ACHN (cell line): ENCODE data around the gene TSSK2.
"Not testable (repeated sequence)": the region's sequence is repeated elsewhere in the genome, so short reads cannot be mapped to it uniquely, and the experiment has no call there.

ENCODE experiments used
- DNase-seq: peaks from one replicate; pipeline ENCODE4 v3.0.0-alpha.2; 2015
- in situ Hi-C: cut with HindIII; loops from 2 replicates; pipeline ENCODE4 v1.10.0; 2017; ENCODE audit warnings: low sequenced_read_pairs, low pct_ligation_motif_present, low pct_unique_long_range_greater_than_20kb

The TSSK2 gene

DNA sequence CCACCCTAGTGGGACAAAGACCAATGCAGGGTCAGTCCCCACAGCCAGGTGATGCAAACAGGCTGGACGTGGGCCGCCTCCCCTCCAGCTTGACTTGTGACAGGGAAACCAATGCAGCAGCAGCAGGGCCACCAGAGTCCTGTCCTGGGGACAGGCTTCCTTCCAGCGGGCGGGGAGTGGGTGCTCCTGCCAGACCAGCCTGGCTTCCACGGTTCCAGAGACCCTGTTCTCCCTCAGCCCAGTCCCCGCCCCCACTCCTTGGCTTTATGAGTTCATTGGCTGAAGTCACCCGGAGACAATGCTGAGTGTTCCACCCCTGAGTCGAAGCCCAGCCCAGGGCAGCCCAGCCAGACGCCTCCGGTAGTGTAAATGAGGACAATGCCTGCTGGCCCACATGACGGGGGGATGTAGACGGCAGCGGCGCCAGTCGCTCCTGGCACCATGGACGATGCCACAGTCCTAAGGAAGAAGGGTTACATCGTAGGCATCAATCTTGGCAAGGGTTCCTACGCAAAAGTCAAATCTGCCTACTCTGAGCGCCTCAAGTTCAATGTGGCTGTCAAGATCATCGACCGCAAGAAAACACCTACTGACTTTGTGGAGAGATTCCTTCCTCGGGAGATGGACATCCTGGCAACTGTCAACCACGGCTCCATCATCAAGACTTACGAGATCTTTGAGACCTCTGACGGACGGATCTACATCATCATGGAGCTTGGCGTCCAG lies at the start of gene TSSK2:
Gene TSSK2 (plus strand): TSS at position 350 of the 726 bp plus-strand sequence. CDS start 92 bp downstream, at position 442.
- DNase-seq = no peak
- in situ Hi-C loops = no loop called here

- no peak for DNase-seq
- in situ Hi-C loops = no loop called here
Measured at GRCh38 chr22:19081351-19081750, 49.8 kb upstream of the TSSK2 start.

DNA sequence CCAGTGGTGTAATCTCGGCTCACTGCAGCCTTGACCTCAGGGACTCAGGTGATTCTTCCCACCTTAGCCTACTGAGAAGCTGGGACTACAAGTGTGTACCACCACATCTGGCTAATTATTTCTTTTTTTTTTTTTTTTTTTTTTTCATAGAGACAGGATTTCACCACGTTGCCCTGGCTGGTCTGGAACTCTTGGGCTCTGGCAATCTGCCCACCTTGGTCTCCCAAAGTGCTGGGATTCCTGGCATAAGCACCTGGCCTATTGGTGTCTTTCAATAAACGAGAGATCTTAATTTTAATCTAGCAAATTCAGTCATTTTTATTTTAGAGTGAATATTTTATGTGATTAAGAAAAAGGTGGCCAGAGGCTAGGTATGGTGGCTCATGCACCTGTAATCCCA lies 49.0 kb upstream of the TSSK2 start:
- in situ Hi-C loops = no loop called here
- no peak for DNase-seq

DNA sequence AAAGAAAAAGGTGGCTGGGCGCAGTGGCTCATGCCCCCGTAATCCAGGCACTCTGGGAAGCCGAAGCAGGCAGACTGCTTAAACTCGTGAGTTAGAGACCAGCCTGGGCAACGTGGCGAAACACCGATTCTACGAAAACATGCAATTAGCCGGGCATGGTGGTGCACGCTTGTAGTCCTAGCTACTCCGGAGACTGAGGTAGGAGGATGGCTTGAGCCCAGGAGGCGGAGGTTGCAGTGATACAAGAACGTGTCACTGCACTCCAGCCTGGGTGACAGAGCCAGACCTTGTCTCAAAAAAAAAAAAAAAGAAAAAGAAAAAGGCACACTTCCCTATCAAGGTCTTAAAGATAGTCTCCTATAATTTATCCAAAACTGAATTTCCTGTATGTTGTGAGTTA lies 48.3 kb upstream of the TSSK2 start:
- in situ Hi-C loops = no loop called here

DNA sequence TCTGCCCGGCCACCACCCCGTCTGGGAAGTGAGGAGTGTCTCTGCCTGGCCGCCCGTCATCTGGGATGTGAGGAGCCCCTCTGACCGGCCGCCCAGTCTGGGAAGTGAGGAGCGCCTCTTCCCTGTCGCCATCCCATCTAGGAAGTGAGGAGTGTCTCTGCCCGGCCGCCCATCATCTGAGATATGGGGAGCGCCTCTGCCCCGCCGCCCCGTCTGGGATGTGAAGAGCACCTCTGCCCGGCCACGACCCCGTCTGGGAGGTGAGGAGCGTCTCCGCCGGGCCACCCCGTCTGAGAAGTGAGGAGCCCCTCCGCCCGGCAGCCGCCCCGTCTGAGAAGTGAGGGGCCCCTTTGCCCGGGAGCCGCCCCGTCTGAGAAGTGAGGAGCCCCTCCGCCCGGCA lies 47.0 kb upstream of the TSSK2 start:
- in situ Hi-C loops, DNase-seq: not testable (repeated sequence)

More for the DNA sequence above, 48.3 kb upstream of the TSSK2 start:
- no peak for DNase-seq

DNA sequence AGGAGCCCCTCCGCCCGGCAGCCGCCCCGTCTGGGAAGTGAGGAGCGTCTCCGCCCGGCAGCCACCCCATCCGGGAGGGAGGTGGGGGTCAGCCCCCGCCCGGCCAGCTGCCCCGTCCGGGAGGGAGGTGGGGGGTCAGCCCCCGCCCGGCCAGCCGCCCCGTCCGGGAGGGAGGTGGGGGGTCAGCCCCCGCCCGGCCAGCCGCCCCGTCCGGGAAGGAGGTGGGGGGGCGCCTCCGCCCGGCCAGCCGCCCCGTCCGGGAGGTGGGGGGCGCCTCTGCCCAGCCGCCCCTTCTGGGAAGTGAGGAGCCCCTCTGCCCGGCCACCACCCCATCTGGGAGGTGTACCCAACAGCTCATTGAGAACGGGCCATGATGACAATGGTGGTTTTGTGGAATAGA lies 46.5 kb upstream of the TSSK2 start:
- DNase-seq, in situ Hi-C loops: not testable (repeated sequence)

DNA sequence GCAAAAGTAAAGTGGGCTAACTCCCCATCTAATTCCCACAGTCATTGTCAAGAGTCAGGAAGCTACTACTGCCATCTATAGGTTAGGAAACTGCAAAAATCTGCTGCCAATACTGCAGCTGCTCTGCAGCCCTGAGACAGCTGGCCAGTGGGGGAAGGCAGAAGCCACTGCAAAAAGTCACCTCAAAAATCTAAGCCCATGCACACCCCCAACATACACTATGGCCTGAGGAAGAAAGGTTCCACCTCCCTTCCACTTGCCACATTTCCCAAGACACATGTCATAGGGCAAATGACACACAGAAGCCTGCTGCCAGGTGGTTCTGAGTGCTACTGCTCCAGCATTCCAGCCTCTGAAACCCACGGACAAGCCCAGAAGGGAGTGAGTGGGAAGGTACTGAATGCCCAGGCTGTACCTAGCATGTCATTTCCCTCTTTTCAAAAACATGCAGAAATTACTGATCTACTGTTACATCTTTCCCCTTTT lies 45.8 kb upstream of the TSSK2 start:
- in situ Hi-C loops = no loop called here
- DNase-seq = peak; percentile 46

DNA sequence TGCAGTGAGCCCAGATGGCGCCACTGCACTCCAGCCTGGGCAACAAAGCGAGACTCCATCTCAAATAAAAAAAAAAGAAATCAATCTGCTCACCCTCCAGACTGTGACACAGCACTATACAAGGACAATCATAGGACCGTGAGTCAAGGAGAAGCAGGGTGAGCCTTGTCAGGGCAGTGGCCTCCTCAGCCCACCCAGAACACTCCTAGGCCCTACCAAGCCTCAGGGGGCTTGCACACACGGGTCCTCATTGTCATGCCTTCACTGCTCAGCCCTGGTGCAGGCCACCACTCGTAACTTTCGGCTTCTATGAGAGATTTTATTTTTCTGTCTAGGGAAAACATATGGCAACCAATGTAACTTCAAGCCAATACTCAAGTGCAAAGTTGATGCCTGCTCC lies 44.7 kb upstream of the TSSK2 start:
- no peak for DNase-seq
- in situ Hi-C loops = no loop called here

GRCh38 chr22:19086896-19087295 lies 44.2 kb upstream of the TSSK2 start:
- in situ Hi-C loops = no loop called here
- no peak for DNase-seq

- no peak for DNase-seq
- in situ Hi-C loops = no loop called here
Measured at GRCh38 chr22:19088866-19089595, 42.1 kb upstream of the TSSK2 start.

DNA sequence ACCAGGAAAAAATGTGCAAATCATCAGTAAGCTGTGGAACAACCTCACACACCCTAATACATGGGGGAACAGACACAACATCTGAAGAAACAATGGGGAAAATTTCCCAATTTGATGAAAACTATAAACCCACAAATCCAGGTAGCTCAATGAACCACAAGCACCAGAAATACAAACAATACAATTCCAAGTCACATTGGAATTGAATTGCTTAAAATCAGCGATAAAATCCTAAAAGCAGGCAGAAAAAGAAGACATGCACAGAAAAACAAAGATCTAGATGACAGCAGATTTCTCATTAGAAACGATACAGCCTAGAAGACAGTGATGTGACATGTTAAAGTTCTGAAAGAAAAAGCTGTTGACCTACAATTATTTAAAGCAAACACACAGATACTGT lies 40.9 kb upstream of the TSSK2 start:
- no peak for DNase-seq
- in situ Hi-C loops = no loop called here

DNA sequence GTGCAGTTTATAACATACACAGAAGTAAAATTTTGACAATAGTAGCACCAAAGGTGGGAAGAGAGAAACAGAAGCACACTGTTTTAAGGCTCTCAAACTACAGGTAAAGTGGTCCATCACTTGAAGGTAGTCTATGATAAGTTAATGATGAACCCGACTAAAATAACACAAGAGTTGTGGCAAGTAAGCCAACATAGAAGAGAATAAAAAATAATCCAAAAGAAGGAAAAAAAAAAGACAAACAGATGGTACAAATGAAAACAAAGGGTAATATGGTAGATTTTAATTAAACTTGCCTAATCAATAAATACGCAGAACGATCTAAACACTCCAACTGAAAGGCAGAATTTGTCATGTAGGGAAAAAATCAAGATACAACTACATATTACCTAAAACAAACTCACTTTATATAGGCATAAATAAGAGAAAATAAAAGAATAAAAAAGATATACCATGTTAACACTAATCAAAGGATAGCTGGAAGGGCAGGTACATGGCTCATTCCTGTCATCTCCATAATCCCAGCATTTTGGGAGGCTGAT lies 40.5 kb upstream of the TSSK2 start:
- in situ Hi-C loops = no loop called here
- no peak for DNase-seq

GRCh38 chr22:19092725-19093124 lies 38.4 kb upstream of the TSSK2 start:
- in situ Hi-C loops = no loop called here
- no peak for DNase-seq

DNA sequence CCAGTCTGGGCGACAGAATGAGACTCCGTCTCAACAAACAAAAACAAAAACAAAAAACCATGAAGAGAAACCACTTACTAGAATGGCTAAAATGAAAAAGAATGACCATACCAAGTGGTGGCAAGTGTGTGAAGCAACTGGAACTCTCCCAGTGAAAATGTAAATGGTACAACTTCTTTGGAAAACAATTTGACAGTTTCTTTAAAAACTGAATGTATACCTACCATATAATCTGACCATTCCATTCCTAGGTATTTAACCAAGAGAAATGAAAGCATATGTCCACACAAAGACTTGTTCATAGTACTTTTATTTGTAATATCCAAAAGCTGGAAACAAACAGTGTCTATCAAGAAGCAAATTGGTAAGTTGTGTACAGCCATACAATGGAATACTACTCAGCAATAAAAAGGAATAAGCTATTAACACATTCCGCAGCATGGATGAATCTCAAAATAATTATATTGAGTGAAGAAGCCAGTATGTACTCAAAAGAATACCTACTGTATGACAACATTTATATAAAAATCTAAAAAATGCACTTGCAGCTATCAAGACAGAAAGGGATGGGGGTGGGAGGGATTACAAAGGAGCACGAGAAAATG lies 36.6 kb upstream of the TSSK2 start:
- DNase-seq = no peak
- in situ Hi-C loops = no loop called here

GRCh38 chr22:19096555-19096954 lies 34.6 kb upstream of the TSSK2 start:
- no peak for DNase-seq
- in situ Hi-C loops = no loop called here

GRCh38 chr22:19097518-19097917 lies 33.6 kb upstream of the TSSK2 start:
- in situ Hi-C loops = no loop called here
- no peak for DNase-seq

DNA sequence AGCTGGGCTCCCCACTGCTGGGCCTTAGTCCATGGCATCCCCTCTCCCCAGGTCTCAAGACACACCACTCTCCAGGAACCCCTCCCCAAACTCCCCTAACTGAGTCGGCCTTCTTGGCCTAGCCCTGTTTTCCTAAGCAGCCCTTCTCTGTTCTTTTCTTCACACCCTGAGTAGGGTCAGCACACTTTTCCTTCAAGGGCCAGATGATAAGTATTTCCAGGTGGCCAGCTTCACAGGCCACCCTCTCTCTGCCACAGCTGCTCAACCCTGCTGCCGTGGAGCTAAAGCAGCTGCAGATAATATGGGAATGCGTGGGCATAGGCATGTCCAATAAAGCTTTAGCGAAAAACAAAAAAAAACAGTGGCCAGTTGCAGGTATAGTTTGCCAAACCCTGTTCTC lies 33.0 kb upstream of the TSSK2 start:
- DNase-seq = no peak
- in situ Hi-C loops = no loop called here

DNA sequence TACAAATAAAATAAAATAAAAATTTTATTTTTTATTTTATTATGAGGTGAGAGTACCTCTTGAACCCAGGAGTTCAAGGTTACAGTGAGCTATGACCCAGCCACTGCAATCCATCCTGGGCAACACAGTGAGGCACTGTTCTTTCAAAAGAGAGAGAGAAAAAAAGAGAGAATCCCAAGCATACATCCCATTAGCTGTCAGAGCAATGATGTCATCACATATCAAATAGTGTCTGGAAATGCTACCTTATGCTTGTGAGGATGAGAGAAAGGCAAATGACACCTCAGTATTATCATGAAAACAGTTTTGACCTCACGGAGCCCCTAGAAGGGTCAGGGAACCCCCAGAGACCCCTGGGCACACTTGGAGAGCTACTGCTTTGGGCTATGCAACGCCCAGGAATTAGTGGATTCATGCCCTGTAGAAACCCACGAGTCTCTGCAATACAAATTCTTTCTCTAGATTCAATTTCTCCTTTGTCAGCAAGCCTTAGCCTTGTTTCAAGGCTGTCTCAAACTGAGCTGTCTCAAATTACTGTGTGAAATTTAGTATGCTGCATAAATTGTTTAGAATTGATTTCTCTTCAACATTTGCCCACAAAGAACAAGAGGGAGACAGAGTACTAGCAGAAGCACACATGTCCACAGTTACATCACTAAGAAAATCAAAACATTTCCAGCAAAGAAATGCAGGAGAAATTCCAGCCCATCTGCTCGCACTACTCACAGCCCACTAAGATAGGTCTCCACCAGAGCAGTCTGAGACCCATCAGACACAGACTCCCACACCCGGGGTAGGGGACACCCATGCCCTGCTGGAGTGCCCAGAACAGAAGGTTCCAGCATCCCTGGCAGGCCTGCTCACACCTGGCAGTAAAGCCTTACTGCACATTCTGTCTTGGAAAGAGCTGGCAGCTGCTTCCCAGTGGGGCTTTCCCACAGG lies 27.0 kb upstream of the TSSK2 start:
- in situ Hi-C loops = no loop called here
- DNase-seq = no peak
